ENCODE measurements around the gene QSOX2.

QSOX2 gene

GRCh38 chr9:136235709-136236455 is 9.7 kb downstream of the QSOX2 start:
- DNase-seq, result no peak

- DNase-seq, result no peak
Measured at GRCh38 chr9:136235171-136235570, 10.4 kb downstream of the QSOX2 start.

GRCh38 chr9:136234597-136234996 is 11.0 kb downstream of the QSOX2 start:
- DNase-seq, result no peak

GRCh38 chr9:136233868-136234267 is 11.7 kb downstream of the QSOX2 start:
- DNase-seq, result no peak

GRCh38 chr9:136233411-136233810 is 12.2 kb downstream of the QSOX2 start:
- DNase-seq, result no peak

- no peak for DNase-seq
Measured at GRCh38 chr9:136232969-136233368, 12.6 kb downstream of the QSOX2 start.

GRCh38 chr9:136231478-136232297 is 13.9 kb downstream of the QSOX2 start:
- DNase-seq, result no peak

GRCh38 chr9:136230773-136231172 is 14.8 kb downstream of the QSOX2 start:
- DNase-seq, result no peak

- DNase-seq, result no peak
Measured at GRCh38 chr9:136230365-136230764, 15.2 kb downstream of the QSOX2 start.

- DNase-seq, result no peak
Measured at GRCh38 chr9:136229096-136230065, 16.2 kb downstream of the QSOX2 start.

GRCh38 chr9:136228107-136228875 is 17.3 kb downstream of the QSOX2 start:
- no peak for DNase-seq

- no peak for DNase-seq
Measured at GRCh38 chr9:136226680-136227407, 18.8 kb downstream of the QSOX2 start.

GRCh38 chr9:136225748-136226679 is 19.6 kb downstream of the QSOX2 start:
- DNase-seq, result peak; percentile 67

GRCh38 chr9:136225366-136225747 is 20.3 kb downstream of the QSOX2 start:
- no peak for DNase-seq

- DNase-seq, result no peak
Measured at GRCh38 chr9:136223871-136224640, 21.6 kb downstream of the QSOX2 start.

GRCh38 chr9:136222906-136223285 is 22.7 kb downstream of the QSOX2 start:
- DNase-seq, result no peak

GRCh38 chr9:136222166-136222905 is 23.3 kb downstream of the QSOX2 start:
- no peak for DNase-seq

GRCh38 chr9:136220017-136220729 is 25.4 kb downstream of the QSOX2 start:
- no peak for DNase-seq

All from retina (tissue), 1 donor.